Transverse colon (tissue), 4 donors: ENCODE data around the gene CD79B.
"Not testable (repeated sequence)": the region's sequence is repeated elsewhere in the genome, so short reads cannot be mapped to it uniquely, and the experiment has no call there.

Experiments
- CTCF ChIP-seq, 5 experiments: fragments of 200-600 bp in 3 of 5; fragments of 450-650 bp in 2 of 5; sonication (generic) in 3 of 5; IDR thresholded peaks; 1 replicate in 2 of 5; 2 replicates in 3 of 5; pipeline ENCODE4 v1.5.1; 2016 to 2017; ENCODE audit warnings: antibody characterized with exemption in 5 of 5, inconsistent platforms in 3 of 5, mild to moderate bottlenecking in 2 of 5, moderate library complexity in 1 of 5
- EP300 ChIP-seq: sonication (generic); formaldehyde crosslinking; IDR thresholded peaks from one replicate; pipeline ENCODE4 v1.6.1; 2017; ENCODE audit warnings: antibody characterized with exemption, low read depth
- POLR2A ChIP-seq: fragments of 450-650 bp; IDR thresholded peaks from one replicate; pipeline ENCODE4 v1.6.1; 2016; ENCODE audit warnings: antibody characterized with exemption, mild to moderate bottlenecking, moderate library complexity
- POLR2AphosphoS5 ChIP-seq, 3 donors: sonication (generic); formaldehyde crosslinking; IDR thresholded peaks; one replicate each; pipeline ENCODE4 v1.6.1; 2016; ENCODE audit warnings: antibody characterized with exemption in 3 of 3

GRCh38 chr17:63898899-63899798 lies 33.0 kb downstream of the CD79B start:
- not testable (repeated sequence) for TF ChIP-seq CTCF (IDR thresholded peaks at IDR 0.05); POLR2A; EP300; POLR2AphosphoS5 (IDR thresholded peaks at IDR 0.05)
